COLO668 (cell line): ENCODE measurements around the gene TAF3.
A peak's percentile ranks its signal among the peaks of the same experiment; 100 is the strongest.

Experiments
- DNase-seq: peaks from one replicate; lab custom pipeline; 2025; ENCODE audit not compliant: unreplicated experiment; lab: John Stamatoyannopoulos, UW

The TAF3 gene

DNA sequence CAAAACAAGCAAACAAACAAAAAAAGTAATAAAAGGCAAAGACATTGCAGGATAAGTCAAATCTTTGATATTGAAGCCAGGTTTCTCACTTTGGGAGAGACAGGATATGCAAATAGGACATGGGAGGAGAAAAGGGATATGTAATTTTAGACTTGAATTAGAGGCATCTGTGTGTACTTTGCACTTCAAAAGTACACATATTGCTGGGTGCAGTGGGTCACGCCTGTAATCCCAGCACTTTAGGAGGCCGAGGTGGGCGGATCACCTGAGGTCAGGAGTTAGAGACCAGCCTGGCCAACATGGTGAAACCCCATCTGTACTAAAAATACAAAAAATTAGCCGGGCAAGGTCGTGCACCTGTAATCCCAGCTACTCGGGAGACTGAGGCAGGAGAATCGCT lies 6.6 kb upstream of the TAF3 start:
- DNase-seq: peak; percentile 6

- DNase-seq: no peak
Measured at GRCh38 chr10:7813481-7813880, 4.8 kb upstream of the TAF3 start.

DNA sequence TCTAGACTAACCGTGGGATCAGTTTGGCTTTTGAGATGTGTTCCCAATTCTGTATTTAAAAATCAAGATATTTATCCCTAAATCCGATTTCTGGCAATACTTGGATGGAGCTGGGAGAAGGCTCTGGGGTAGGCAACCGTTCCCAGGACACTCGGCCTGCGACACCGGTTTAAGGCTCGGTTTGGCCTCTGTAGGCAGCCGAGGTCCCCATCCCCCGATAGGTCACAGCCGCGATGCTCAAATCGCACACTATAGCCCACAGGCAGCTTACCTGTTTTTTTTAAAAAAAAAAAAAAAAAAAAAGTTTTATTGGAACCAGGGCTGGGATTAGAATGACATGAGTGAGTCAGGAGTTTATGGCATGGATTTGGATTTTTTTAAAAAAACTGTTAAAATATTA lies 729 bp upstream of the TAF3 start:
- peak; percentile 3 for DNase-seq

- no peak for DNase-seq
Measured at GRCh38 chr10:7817984-7818294, 366 bp upstream of the TAF3 start.

- peak; percentile 16 for DNase-seq
Measured at GRCh38 chr10:7819121-7819460, 786 bp downstream of the TAF3 start.

DNA sequence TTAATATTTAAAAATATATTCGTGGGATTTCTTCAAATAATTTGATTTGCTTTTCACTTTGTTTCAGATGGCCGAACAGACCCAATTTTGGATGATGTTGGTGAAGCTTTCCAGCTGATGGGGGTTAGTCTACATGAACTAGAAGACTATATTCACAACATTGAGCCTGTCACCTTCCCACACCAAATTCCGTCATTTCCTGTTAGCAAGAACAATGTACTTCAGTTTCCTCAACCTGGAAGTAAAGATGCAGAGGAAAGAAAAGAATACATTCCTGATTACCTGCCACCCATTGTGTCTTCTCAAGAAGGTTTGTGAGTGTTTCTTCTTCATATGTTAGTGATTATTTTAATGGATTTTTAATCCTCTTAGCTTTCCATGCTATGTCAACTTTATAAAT lies 5.9 kb downstream of the TAF3 start:
- DNase-seq: no peak

DNA sequence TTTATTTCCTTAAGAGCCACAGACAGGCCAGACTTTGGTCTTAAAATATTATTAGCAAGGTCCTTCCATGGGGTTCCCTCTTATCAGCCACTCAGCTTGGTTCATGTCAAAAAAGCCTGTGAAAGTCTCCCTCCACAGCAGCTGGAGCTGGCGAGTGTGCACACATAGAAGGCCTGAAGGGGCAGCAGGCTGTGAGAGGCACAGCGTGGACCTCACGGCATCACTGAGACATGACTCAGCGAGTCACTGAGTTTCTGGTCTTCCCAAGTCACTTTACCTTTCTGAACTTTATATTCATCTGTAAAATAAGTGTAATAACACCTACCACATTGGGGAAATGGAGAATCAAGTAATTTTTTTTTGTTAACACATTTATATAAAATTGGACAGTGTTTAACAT lies 8.7 kb downstream of the TAF3 start:
- DNase-seq: no peak

- DNase-seq: no peak
Measured at GRCh38 chr10:7829289-7829834, 11.1 kb downstream of the TAF3 start.

GRCh38 chr10:7832060-7832459 lies 13.8 kb downstream of the TAF3 start:
- no peak for DNase-seq

DNA sequence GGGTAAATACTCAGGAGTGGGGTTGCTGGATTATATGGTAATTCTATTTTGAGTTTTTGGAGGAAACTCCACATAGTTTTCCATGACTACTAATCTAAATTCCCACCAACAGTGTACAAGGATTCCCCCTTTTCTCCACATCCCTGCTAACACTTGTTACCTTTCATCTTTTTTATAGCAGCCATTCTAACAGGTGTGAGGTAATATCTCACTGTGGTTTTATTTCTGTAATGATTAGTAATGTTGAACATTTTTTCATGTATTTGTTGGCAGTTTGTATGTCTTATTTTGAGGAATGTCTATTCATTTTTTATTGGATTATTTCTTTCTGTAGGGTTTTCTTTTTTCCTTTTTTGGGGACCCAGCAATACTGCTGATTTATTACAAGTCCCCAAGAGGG lies 14.9 kb downstream of the TAF3 start:
- DNase-seq: no peak

DNA sequence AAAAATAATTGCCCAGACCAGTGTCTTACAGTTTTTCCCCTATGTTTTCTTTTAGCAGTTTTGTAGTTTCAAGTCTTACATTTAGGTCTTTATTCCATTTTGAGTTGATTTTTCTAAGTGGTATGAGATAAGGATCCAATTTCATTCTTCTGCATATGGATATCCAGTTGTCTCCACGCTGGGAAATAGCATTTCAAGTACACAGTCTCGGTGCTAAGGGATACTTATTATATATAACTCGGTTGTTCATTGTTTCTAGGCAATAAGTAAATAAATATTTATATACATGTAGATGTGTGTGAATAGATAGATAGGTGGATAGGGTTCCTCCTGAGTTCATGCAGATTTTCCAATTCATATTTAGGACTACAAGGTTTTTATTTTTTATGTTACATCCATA lies 16.0 kb downstream of the TAF3 start:
- no peak for DNase-seq

DNA sequence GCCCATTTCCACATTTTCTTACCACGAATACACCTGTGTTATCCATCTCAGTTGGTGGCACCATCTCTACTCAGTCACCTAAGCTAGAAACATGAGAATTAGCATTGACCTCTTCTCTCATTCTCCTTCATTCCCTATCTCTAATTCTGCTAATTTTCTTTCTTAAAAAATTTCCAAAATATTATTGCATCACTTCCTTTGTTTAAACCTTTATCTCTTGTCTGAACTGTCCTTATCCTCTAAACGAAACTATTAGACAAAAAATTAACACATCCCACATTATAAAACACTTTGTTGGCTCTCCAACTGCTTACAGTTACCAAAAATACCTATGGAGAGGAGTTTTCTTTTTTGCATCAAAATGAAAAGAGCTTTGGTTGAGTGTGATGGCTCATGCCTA lies 18.3 kb downstream of the TAF3 start:
- no peak for DNase-seq

DNA sequence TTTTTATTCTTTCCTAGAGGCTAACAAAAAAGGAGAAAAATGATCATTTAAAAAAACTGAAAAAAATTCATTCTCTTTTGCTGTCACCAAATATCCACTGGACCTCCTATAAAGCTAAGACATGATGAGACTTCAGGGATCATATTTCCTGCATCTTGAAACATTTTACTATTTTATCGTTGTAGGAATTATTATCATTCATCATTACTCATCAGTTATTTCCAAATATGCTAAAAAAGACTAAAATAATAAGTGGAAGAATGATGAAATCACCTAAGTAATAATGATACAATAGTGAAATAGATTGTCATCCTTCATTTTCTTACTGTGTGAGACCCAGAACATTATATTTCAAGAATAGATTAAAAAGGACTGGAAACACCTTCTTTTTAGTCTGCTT lies 28.3 kb downstream of the TAF3 start:
- no peak for DNase-seq

GRCh38 chr10:7853226-7853842 lies 35.0 kb downstream of the TAF3 start:
- no peak for DNase-seq

DNA sequence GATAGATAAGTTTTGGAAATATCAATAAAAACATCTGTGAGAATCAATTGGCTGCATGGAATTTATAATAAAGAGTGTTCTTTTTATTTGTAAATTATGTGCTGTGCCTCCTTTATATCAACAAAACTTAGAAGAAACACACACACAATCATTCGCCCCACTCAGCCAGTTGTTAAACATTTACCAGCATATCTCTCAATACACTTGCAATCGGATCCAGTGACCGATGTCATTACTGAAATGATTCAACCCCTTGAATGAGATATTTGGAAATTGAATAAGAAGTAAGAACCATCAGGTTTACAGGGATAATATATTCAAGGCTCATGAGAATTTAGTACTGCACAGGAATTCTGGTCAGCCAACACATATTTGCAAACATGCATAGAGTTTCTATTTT lies 35.6 kb downstream of the TAF3 start:
- no peak for DNase-seq

GRCh38 chr10:7855205-7855604 lies 36.9 kb downstream of the TAF3 start:
- DNase-seq: no peak

GRCh38 chr10:7856678-7857077 lies 38.4 kb downstream of the TAF3 start:
- DNase-seq: no peak

DNA sequence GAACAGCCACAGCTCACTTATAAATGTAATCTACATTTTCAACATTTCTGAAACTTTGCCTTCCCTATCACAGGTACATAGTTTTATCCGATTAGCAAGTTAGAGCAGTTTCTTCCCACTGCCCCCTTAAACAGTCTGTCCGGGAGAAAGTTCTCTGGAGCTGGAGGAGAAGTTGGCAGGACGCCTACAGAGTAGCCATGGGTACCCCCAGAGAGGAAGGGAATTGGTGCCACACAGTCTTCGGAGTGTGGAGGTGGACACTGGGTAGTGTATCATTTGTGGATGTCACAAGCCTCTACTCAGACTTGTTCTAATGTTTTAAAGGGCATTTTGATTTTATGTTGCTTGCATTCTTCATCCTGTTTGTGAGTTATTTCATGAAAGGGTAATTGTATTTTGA lies 39.0 kb downstream of the TAF3 start:
- DNase-seq: no peak

GRCh38 chr10:7861509-7862120 lies 43.3 kb downstream of the TAF3 start:
- DNase-seq: no peak

GRCh38 chr10:7862121-7862514 lies 43.8 kb downstream of the TAF3 start:
- no peak for DNase-seq

GRCh38 chr10:7866176-7866575 lies 47.9 kb downstream of the TAF3 start:
- DNase-seq: no peak

DNA sequence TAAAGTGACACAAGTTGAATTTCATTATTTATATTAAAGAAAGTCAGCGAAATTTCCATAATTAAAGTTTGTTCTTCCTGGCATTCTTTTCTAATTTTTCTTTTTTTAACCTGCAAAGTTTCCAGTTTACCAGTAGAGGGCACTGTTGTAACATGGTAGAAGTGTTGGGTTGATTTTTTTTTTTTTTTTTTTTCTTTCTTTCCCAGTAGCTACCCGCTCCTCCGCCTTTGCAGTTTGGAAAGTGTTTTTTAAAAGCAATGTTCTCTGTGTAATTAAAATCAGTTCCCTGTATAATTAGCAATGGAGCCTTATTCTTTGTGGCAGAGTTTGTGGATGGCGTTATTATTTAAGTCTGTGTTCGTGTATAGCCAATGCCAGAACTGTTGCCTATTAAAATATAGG lies 53.7 kb downstream of the TAF3 start:
- no peak for DNase-seq

GRCh38 chr10:7874864-7875263 lies 56.6 kb downstream of the TAF3 start:
- DNase-seq: no peak
